OCI-LY7 (cell line): ENCODE results near the gene LYPLAL1. TPM values are rescaled to one million over a fixed set of nuclear protein-coding genes. Genes with fewer than 3 reads are reported as not detected.

Source experiments
- BruUV-seq: library from RNA; stranded (reverse); fragments of 400-500 nt; replicated peaks from 2 replicates; lab custom pipeline; 2021; lab: Mats Ljungman, UMichigan
- CTCF ChIA-PET: fragments of 300-600 bp; sonication (Branson Sonifier 250); formaldehyde crosslinking; loops from one replicate; lab custom pipeline; 2022; ENCODE audit warnings: antibody characterized with exemption; ENCODE audit not compliant: unreplicated experiment; lab: Charles Lee
- POLR2A ChIA-PET: fragments of 300-600 bp; sonication (Branson Sonifier 250); formaldehyde crosslinking; loops from one replicate; lab custom pipeline; 2022; ENCODE audit warnings: antibody characterized with exemption; lab: Charles Lee
- DNase-seq: peaks from one replicate; pipeline ENCODE4 v3.0.0-alpha.2; 2015; ENCODE audit warnings: low spot score
- H2AFZ ChIP-seq: fragments of 200-600 bp; sonication (generic), shearing (Covaris generic); 2 replicates; pipeline ENCODE4 v1.6.1; 2014; ENCODE audit warnings: mild to moderate bottlenecking, antibody characterized with exemption, low read length, moderate library complexity
- H3K27ac ChIP-seq: fragments of 200-600 bp; sonication (generic); 2 replicates; pipeline ENCODE4 v1.5.1; 2014; ENCODE audit warnings: mixed run types, low read depth, mild to moderate bottlenecking, moderate library complexity, low read length, inconsistent platforms; ENCODE audit not compliant: poor library complexity, severe bottlenecking
- H3K36me3 ChIP-seq: fragments of 200-600 bp; sonication (generic); 2 replicates; pipeline ENCODE4 v1.6.1; 2014; ENCODE audit warnings: mild to moderate bottlenecking, antibody characterized with exemption, low read length, moderate library complexity, mixed read lengths; ENCODE audit not compliant: insufficient read depth
- H3K4me1 ChIP-seq: fragments of 200-600 bp; sonication (generic); 2 replicates; pipeline ENCODE4 v1.5.1; 2014; ENCODE audit warnings: mild to moderate bottlenecking, low read length; ENCODE audit not compliant: insufficient read depth, poor library complexity, severe bottlenecking
- H3K4me2 ChIP-seq: fragments of 200-600 bp; sonication (generic); 2 replicates; pipeline ENCODE4 v1.6.1; 2014; ENCODE audit warnings: mild to moderate bottlenecking, low read length
- H3K4me3 ChIP-seq: fragments of 200-600 bp; sonication (generic); 2 replicates; pipeline ENCODE4 v1.5.1; 2014; ENCODE audit warnings: mild to moderate bottlenecking, low read depth, low read length; ENCODE audit not compliant: poor library complexity, severe bottlenecking
- H3K79me2 ChIP-seq: fragments of 200-600 bp; sonication (generic); 2 replicates; pipeline ENCODE4 v1.6.1; 2016; ENCODE audit warnings: low read depth, mild to moderate bottlenecking, low read length, moderate library complexity, mixed read lengths; ENCODE audit not compliant: insufficient read depth
- H3K9me2 ChIP-seq: fragments of 200-600 bp; sonication (generic); 2 replicates; pipeline ENCODE4 v1.6.1; 2016; ENCODE audit warnings: mild to moderate bottlenecking, low read length, mixed read lengths; ENCODE audit not compliant: insufficient read depth
- H3K9me3 ChIP-seq: fragments of 200-600 bp; sonication (generic); 2 replicates; pipeline ENCODE4 v1.6.1; 2014; ENCODE audit warnings: mild to moderate bottlenecking, mixed run types, low read length, mixed read lengths
- H4K20me1 ChIP-seq: fragments of 200-600 bp; sonication (generic); 2 replicates; pipeline ENCODE4 v1.6.1; 2014; ENCODE audit warnings: mild to moderate bottlenecking, antibody characterized with exemption, low read length, moderate library complexity, mixed read lengths; ENCODE audit not compliant: insufficient read depth
- EZH2phosphoT487 ChIP-seq: fragments of 200-600 bp; sonication (generic); IDR thresholded peaks from 2 replicates; pipeline ENCODE4 v1.6.1; 2018; ENCODE audit warnings: low read depth, borderline replicate concordance, mild to moderate bottlenecking, mixed run types, antibody characterized with exemption, low read length, moderate library complexity, mixed read lengths
- intact Hi-C: fragments of 100-400 bp; cut with micrococcal nuclease; formaldehyde crosslinking; loops from one replicate; pipeline ENCODE4 v1.10.0; 2022; ENCODE audit not compliant: unreplicated experiment
- total RNA-seq, 2 experiments: library from RNA; depleted of rRNA in 1 of 2; stranded (reverse); fragments of >200 nt in 1 of 2; shearing (Covaris generic) in 1 of 2; gene quantifications; 2 replicates each; pipeline ENCODE4 v1.2.3, GENCODE V29; 2014 to 2022
- TF ChIP-seq, protein P1 (sequence below): fragments of 200-600 bp; sonication (generic); conservative IDR thresholded peaks from 2 replicates; pipeline ENCODE4 v1.5.1; 2014; ENCODE audit warnings: mild to moderate bottlenecking, antibody characterized with exemption, low read length, moderate library complexity, mixed read lengths

LYPLAL1 gene
- total RNA-seq, 2 experiments from 2014 or later = 19.6 to 32.1 TPM

DNA sequence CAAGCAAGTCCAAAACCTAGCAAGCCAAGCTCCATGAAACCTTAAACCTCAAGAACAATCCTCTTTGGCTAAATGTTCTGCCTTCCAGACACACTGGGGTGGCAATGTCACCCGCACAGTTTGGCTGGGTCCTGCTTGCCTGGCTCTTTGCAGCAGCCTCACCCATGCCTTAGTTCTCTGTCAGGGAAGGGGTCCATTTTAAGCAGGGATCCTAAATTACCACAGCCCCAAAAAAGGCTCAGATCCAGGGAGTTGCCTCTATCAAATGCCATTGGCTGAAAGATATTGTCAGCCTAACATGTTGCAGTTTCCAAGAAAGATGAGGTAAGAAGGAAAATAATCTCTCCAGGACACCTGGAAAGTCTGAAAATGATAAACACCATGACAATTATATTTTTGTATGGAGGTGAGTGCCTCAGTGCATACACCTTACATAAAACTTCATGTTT is 26.1 kb upstream of the LYPLAL1 start:
- ChIA-PET CTCF (no interaction called here), POLR2A (no interaction called here)
- no peaks in the 10 kb centered on the region for H3K9me2 ChIP-seq
- no peak overlapping the region for H2AFZ ChIP-seq
- no TSS peak for BruUV-seq
- no peaks in the 10 kb centered on the region for H3K79me2 ChIP-seq
- no peak overlapping the region for H3K27ac ChIP-seq
- DNase-seq = no peak
- no peak overlapping the region for H3K4me3 ChIP-seq
- no peak overlapping the region for H3K4me2 ChIP-seq
- TF ChIP-seq, protein P1, sequence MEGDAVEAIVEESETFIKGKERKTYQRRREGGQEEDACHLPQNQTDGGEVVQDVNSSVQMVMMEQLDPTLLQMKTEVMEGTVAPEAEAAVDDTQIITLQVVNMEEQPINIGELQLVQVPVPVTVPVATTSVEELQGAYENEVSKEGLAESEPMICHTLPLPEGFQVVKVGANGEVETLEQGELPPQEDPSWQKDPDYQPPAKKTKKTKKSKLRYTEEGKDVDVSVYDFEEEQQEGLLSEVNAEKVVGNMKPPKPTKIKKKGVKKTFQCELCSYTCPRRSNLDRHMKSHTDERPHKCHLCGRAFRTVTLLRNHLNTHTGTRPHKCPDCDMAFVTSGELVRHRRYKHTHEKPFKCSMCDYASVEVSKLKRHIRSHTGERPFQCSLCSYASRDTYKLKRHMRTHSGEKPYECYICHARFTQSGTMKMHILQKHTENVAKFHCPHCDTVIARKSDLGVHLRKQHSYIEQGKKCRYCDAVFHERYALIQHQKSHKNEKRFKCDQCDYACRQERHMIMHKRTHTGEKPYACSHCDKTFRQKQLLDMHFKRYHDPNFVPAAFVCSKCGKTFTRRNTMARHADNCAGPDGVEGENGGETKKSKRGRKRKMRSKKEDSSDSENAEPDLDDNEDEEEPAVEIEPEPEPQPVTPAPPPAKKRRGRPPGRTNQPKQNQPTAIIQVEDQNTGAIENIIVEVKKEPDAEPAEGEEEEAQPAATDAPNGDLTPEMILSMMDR = no peak
- TF ChIP-seq EZH2phosphoT487 = no peak
- H3K36me3 ChIP-seq = no peaks in the 10 kb centered on the region
- no peaks in the 10 kb centered on the region for H4K20me1 ChIP-seq
- no peaks in the 10 kb centered on the region for H3K9me3 ChIP-seq
- intact Hi-C loops = no loop called here
- no peaks in the 10 kb centered on the region for H3K4me1 ChIP-seq

DNA sequence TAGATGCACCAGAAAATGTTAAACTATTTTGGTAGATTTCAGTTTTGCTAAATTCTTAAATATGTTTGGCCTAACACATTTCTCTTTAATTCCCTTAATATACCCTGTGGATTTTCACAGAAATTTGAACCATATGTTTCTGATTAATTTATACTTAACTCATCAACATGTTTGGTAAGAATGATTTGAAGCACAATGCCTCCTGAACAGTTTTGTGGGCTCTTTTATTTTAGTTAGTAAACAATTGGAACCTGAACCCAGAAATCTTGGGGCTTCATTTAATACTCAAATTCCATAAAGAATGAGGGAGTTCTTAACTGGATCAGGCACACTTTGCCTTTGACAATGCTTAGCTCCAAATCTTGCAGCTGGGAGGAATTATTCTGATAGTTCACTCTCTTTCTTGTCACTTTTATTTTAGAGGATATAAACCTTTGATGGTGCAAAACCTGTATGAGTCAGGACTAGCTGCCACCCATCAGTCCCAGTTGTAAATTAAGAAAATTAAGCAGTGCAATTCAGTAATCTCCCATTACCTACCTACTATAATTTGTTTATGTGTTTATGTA is 24.6 kb upstream of the LYPLAL1 start:
- DNase-seq = no peak
- BruUV-seq = no TSS peak
- no peaks in the 10 kb centered on the region for H3K9me3 ChIP-seq
- intact Hi-C loops = no loop called here
- no peak for TF ChIP-seq EZH2phosphoT487
- TF ChIP-seq, protein P1 = no peak
- no peak overlapping the region for H3K4me2 ChIP-seq
- H3K79me2 ChIP-seq = no peaks in the 10 kb centered on the region
- no peak overlapping the region for H3K4me3 ChIP-seq
- H3K4me1 ChIP-seq = no peaks in the 10 kb centered on the region
- H3K9me2 ChIP-seq = no peaks in the 10 kb centered on the region
- no peak overlapping the region for H2AFZ ChIP-seq
- no peaks in the 10 kb centered on the region for H3K36me3 ChIP-seq
- H4K20me1 ChIP-seq = no peaks in the 10 kb centered on the region
- ChIA-PET CTCF (no interaction called here), POLR2A (no interaction called here)
- H3K27ac ChIP-seq = no peak overlapping the region

DNA sequence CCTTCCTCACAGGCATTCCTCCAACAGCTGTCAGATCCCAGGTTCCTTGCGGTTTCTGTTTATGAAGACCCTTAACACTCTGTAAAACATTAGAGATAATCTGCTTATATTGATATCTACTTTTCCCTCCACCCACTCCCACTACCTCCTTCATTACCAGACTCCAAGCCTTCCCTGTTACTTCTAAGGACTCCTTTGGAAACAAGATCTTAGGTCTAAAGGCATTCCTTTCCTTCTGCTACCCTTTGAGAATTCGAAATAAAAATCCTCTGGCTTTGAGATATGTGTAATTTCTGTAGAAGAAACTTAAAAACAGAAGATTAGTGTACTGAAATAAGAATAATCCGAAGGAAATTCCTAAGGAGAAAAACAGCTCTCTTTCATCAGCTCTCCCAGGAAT is 23.7 kb upstream of the LYPLAL1 start:
- Histone ChIP-seq H2AFZ (no peak overlapping the region; the same call in 1 of the 2 replicates), H4K20me1 (no peaks in the 10 kb centered on the region)

More for the DNA sequence above, 23.7 kb upstream of the LYPLAL1 start:
- CTCF ChIA-PET = no interaction called here
- BruUV-seq = no TSS peak
- Histone ChIP-seq H3K9me3 (no peaks in the 10 kb centered on the region), H3K36me3 (no peaks in the 10 kb centered on the region), H3K9me2 (no peaks in the 10 kb centered on the region), H3K4me2 (no peak overlapping the region), H3K4me3 (no peak overlapping the region), H3K79me2 (no peaks in the 10 kb centered on the region), H3K4me1 (no peaks in the 10 kb centered on the region), H3K27ac (no peak overlapping the region)
- TF ChIP-seq, protein P1 = no peak
- TF ChIP-seq EZH2phosphoT487 = no peak
- no peak for DNase-seq
- POLR2A ChIA-PET = no interaction called here
- intact Hi-C loops = no loop called here
